Nephron (organoid): ENCODE results near the gene HDGFL1.
A peak's percentile ranks its signal among the peaks of the same experiment; 100 is the strongest.

ENCODE experiments used
- H3K27ac Mint-ChIP-seq, 3 experiments: 2 replicates each; pipeline ENCODE4 v1.8.0; 2020; ENCODE audit warnings: mixed read lengths in 3 of 3, mild to moderate bottlenecking in 2 of 3, moderate library complexity in 1 of 3
- H3K27me3 Mint-ChIP-seq: 2 replicates; pipeline ENCODE4 v1.8.0; 2021; ENCODE audit warnings: low read depth, mild to moderate bottlenecking, moderate library complexity, mixed read lengths
- H3K36me3 Mint-ChIP-seq: 2 replicates; pipeline ENCODE4 v1.8.0; 2020; ENCODE audit warnings: low read depth, mixed read lengths
- H3K4me1 Mint-ChIP-seq: 2 replicates; pipeline ENCODE4 v1.8.0; 2020; ENCODE audit warnings: mixed read lengths
- H3K4me3 Mint-ChIP-seq, 3 experiments: 2 replicates each; pipeline ENCODE4 v1.8.0; 2020; ENCODE audit warnings: mild to moderate bottlenecking in 3 of 3, mixed read lengths in 3 of 3, moderate library complexity in 2 of 3
- H3K9me3 Mint-ChIP-seq: 2 replicates; pipeline ENCODE4 v1.8.0; 2020; ENCODE audit warnings: mixed read lengths
- CTCF ChIP-seq, 3 experiments: fragments of 200-600 bp; sonication (generic); IDR thresholded peaks; one replicate each; pipeline ENCODE4 v1.5.0; 2021; ENCODE audit warnings: antibody characterized with exemption in 3 of 3; ENCODE audit not compliant: unreplicated experiment in 3 of 3

The HDGFL1 gene

DNA sequence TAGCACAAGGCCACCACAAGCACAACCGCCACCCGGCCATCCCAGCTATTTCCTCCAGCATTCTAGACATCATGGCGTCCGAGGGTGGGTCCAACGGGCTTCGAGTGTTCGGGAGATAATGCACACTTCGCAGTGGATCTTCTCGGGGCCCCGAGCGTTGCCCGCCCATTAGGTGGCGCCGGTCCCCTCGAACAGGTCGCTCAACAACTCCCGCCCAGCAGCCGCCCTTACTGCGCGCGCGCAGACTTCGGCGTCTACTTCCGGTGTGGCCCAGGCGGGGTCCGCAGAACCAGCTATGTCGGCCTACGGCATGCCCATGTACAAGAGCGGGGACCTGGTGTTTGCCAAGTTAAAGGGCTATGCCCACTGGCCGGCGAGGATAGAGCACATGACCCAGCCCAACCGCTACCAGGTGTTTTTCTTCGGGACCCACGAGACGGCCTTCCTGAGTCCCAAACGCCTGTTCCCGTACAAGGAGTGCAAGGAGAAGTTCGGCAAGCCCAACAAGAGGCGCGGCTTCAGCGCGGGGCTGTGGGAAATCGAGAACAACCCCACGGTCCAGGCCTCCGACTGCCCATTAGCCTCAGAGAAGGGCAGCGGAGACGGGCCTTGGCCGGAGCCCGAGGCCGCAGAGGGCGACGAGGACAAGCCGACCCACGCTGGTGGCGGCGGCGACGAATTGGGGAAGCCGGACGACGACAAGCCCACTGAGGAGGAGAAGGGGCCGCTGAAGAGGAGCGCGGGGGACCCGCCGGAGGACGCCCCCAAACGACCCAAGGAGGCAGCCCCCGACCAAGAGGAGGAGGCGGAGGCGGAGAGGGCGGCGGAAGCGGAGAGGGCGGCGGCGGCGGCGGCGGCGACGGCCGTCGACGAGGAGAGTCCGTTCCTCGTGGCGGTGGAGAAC is at the start of gene HDGFL1:
Gene HDGFL1 (plus strand): TSS at position 286 of the 904 bp plus-strand sequence. CDS start 10 bp downstream, at position 296.
- TF ChIP-seq CTCF (IDR thresholded peaks at IDR 0.05; ENCODE audit: unreplicated experiment in 3 of 3), result no peak
- H3K36me3 Mint-ChIP-seq, result peaks cover 4% of the 10 kb centered on the region
- H3K27me3 Mint-ChIP-seq, result no peaks in the 10 kb centered on the region
- no peak within 1 kb of the TSS for H3K27ac Mint-ChIP-seq
- no peaks in the 10 kb centered on the region for H3K4me1 Mint-ChIP-seq
- peaks cover 5% of the 10 kb centered on the region for H3K9me3 Mint-ChIP-seq
- H3K4me3 Mint-ChIP-seq, result no peak within 1 kb of the TSS

DNA sequence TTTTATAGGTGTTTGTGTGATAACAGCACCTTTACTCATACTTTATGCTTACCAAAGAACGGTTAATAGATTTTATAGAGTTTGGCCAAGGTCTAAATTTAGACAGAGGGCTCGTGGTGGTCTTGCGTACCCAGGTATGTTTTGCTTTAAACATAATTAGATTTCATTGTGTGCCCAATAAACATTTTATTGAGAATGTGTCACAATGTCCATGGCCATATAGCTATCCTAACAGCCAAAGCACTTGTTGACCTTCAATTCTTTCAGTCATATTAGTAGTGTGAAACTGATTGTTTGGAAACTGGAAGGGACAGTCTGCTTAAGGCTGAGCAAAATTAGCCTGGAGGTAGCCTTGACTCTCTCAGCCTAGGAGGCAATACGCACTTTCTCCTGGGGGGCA is 48.3 kb upstream of the HDGFL1 start:
- no peak overlapping the region for H3K27ac Mint-ChIP-seq
- no peaks in the 10 kb centered on the region for H3K27me3 Mint-ChIP-seq
- no peaks in the 10 kb centered on the region for H3K36me3 Mint-ChIP-seq
- TF ChIP-seq CTCF (IDR thresholded peaks at IDR 0.05; ENCODE audit: unreplicated experiment in 3 of 3), result no peak
- peaks cover 9% of the 10 kb centered on the region for H3K4me1 Mint-ChIP-seq
- no peak overlapping the region for H3K4me3 Mint-ChIP-seq
- H3K9me3 Mint-ChIP-seq, result peaks cover 6% of the 10 kb centered on the region

GRCh38 chr6:22526736-22527135 is 42.6 kb upstream of the HDGFL1 start:
- Mint-ChIP-seq H3K9me3 (peaks cover 6% of the 10 kb centered on the region), H3K4me1 (peaks cover 42% of the 10 kb centered on the region), H3K27ac (peak overlapping the region; percentile 40 to 79 (median 67)), H3K4me3 (peak overlapping the region in 1 of 3 experiments; percentile 28), H3K36me3 (no peaks in the 10 kb centered on the region), H3K27me3 (no peaks in the 10 kb centered on the region)
- TF ChIP-seq CTCF (IDR thresholded peaks at IDR 0.05; ENCODE audit: unreplicated experiment in 3 of 3), result no peak

GRCh38 chr6:22529866-22530265 is 39.5 kb upstream of the HDGFL1 start:
- Mint-ChIP-seq H3K4me3 (no peak overlapping the region), H3K9me3 (peaks cover 6% of the 10 kb centered on the region), H3K27ac (peak overlapping the region in 1 of 3 experiments; percentile 64), H3K36me3 (no peaks in the 10 kb centered on the region), H3K4me1 (peaks cover 42% of the 10 kb centered on the region), H3K27me3 (no peaks in the 10 kb centered on the region)
- TF ChIP-seq CTCF (IDR thresholded peaks at IDR 0.05; ENCODE audit: unreplicated experiment in 3 of 3), result no peak

GRCh38 chr6:22530506-22530905 is 38.9 kb upstream of the HDGFL1 start:
- peaks cover 7% of the 10 kb centered on the region for H3K9me3 Mint-ChIP-seq
- no peak for TF ChIP-seq CTCF (IDR thresholded peaks at IDR 0.05; ENCODE audit: unreplicated experiment in 3 of 3)
- no peaks in the 10 kb centered on the region for H3K36me3 Mint-ChIP-seq
- no peak overlapping the region for H3K27ac Mint-ChIP-seq
- H3K4me3 Mint-ChIP-seq, result no peak overlapping the region
- H3K4me1 Mint-ChIP-seq, result peaks cover 37% of the 10 kb centered on the region
- no peaks in the 10 kb centered on the region for H3K27me3 Mint-ChIP-seq

DNA sequence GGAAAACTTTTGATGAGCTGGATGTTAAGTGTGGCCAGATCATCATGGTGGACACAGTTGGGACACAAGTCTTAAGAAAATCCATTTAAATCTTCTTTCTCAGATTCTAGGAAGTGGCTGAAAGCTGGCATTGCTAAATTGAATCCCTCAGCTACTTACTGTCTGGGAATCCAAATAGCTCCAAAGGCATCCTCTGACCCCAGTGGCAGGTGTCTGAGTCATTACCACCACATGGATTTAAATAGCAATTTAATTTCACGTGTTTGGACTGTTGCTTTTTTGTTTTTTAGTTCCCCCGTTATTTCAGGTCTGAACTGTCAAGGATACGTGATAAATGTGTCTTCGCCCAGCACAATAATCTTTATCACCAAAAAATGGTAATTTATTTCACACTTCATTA is 33.2 kb upstream of the HDGFL1 start:
- no peak for TF ChIP-seq CTCF (IDR thresholded peaks at IDR 0.05; ENCODE audit: unreplicated experiment in 3 of 3)
- H3K4me3 Mint-ChIP-seq, result no peak overlapping the region
- H3K9me3 Mint-ChIP-seq, result peaks cover 10% of the 10 kb centered on the region
- no peaks in the 10 kb centered on the region for H3K27me3 Mint-ChIP-seq
- no peaks in the 10 kb centered on the region for H3K36me3 Mint-ChIP-seq
- no peaks in the 10 kb centered on the region for H3K4me1 Mint-ChIP-seq
- H3K27ac Mint-ChIP-seq, result no peak overlapping the region
